Measurements from ENCODE around the gene FBRS. TPM values are rescaled to one million over a fixed set of nuclear protein-coding genes. Genes with fewer than 3 reads are reported as not detected.
"Not testable (repeated sequence)": the region's sequence is repeated elsewhere in the genome, so short reads cannot be mapped to it uniquely, and the experiment has no call there.

The FBRS gene
- total RNA-seq, 4 donors from 2014 or later = 22.0 to 34.8 (median 28.0) TPM

DNA sequence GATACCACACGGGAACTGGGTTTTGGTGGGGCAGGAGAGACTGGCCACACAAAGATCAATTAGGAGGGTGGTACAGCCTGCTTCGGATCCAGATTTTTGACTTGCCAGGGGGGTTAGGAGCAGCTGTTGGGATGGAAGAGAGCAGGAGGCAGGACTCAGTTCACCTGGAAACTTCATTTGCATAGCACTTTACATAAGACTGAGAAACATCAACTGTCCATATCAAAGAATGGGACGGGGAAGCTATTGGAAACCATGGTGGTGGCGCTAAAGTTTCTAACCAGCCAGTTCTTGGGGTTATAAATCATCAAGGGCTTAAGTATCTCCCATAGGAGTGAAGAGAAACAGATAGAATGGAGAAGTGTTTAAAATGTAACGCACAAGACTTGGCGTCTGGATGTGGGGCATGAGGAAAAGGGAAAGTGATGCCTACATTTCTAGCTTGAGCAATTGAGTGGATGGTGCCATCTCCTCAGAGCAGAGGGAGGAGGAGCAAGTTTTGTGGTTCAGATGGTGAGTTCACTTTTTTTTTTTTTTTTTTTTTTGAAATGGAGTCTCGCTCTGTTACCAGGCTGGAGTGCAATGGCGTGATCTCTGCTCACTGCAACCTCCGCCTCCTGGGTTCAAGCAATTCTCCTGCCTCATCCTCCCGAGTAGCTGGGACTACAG, 34.3 kb downstream of the FBRS start:
- Histone ChIP-seq H3K36me3 (no peaks in the 10 kb centered on the region), H3K4me3 (no peak overlapping the region), H3K9me3 (no peaks in the 10 kb centered on the region), H3K4me1 (peaks cover 5% of the 10 kb centered on the region in 2 donors), H3K27ac (no peak overlapping the region), H3K27me3 (no peaks in the 10 kb centered on the region)
- TF ChIP-seq, protein P1, sequence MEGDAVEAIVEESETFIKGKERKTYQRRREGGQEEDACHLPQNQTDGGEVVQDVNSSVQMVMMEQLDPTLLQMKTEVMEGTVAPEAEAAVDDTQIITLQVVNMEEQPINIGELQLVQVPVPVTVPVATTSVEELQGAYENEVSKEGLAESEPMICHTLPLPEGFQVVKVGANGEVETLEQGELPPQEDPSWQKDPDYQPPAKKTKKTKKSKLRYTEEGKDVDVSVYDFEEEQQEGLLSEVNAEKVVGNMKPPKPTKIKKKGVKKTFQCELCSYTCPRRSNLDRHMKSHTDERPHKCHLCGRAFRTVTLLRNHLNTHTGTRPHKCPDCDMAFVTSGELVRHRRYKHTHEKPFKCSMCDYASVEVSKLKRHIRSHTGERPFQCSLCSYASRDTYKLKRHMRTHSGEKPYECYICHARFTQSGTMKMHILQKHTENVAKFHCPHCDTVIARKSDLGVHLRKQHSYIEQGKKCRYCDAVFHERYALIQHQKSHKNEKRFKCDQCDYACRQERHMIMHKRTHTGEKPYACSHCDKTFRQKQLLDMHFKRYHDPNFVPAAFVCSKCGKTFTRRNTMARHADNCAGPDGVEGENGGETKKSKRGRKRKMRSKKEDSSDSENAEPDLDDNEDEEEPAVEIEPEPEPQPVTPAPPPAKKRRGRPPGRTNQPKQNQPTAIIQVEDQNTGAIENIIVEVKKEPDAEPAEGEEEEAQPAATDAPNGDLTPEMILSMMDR (IDR thresholded peaks at IDR 0.05 in 4 of 5, conservative IDR thresholded peaks at IDR 0.05 in 1 of 5) = no peak
- TF ChIP-seq POLR2A (IDR thresholded peaks at IDR 0.05) = no peak
- ATAC-seq (no peak), DNase-seq (no peak)
- in situ Hi-C loops (cut with MboI; ENCODE audit: low sequenced_read_pairs in 4 of 4) (loop anchor here in 1 of 4 donors (10.0 kb wide), 1 partner anchor 48 kb away; no protein-coding TSS in a partner anchor), intact Hi-C loops (cut with DNase I; ENCODE audit: low total_unique reads) (no loop called here)

DNA sequence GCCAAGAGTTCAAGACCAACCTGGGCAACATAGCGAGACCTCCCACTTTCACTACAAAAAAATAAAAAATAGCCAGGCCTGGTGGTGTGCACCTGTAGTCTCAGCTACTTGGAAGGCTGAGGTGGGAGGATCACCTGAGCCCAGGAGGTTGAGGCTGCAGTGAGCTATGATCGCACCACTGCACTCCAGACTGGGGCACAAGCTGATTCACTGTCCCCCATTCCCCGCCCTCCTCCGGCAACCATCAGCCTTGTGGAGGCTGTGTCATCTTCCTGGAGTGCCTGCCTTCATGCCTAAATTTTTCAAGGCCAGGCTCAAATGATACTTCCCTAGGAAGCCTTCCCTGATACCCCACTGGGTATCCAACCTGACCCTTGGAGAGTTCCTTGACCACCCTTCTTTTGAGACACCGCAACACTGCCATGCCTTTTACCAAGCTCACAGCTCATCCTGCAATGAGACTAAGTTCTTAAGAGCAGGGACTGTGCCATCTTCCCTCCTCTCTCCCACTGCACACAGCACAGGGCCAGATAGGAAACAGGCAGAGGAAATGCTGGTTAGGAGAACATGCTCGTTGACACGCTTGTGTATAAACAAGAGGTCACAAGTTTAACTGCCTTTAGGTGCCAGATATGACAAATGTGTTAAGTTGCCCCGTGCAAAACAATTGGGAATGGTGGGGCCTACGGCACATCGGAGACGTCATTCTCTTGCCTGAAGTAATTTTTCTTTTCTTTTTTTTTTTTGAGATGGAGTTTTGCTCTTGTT, 36.9 kb downstream of the FBRS start:
- ATAC-seq = no peak
- peaks cover 0 to 7% of the 10 kb centered on the region in 2 donors for H3K36me3 ChIP-seq
- H3K9me3 ChIP-seq = no peaks in the 10 kb centered on the region
- intact Hi-C loops (cut with DNase I; ENCODE audit: low total_unique reads) = loop anchor here (5.0 kb wide), 1 partner anchor 573 kb away; the partner anchor contains the start of gene MAPK3
- H3K27me3 ChIP-seq = no peaks in the 10 kb centered on the region
- no peak overlapping the region for H3K27ac ChIP-seq
- DNase-seq = no peak
- peaks cover 16 to 17% of the 10 kb centered on the region in 2 donors for H3K4me1 ChIP-seq
- in situ Hi-C loops (cut with MboI; ENCODE audit: low sequenced_read_pairs in 4 of 4) = loop anchor here in 1 of 4 donors (10.0 kb wide), 1 partner anchor 50 kb away; no protein-coding TSS in a partner anchor
- TF ChIP-seq POLR2A (IDR thresholded peaks at IDR 0.05) = no peak
- no peak overlapping the region for H3K4me3 ChIP-seq

DNA sequence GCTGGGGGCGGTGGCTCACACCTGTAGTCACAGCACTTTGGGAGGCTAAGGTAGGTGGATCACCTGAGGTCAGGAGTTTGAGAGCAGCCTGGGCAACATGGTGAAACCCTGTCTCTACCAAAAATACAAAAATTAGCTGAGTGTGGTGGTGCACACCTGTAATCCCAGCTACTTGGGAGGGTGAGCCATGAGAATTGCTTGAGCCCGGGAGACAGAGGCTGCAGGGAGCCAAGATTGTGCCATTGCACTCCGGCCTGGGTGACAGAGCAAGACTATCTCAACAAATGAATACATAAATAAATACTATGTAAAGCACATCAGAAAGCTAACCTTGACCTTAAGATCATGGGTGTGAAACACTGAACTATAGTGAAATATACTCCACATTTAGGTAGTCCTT, 38.4 kb downstream of the FBRS start:
- H3K9me3 ChIP-seq, H3K4me3 ChIP-seq, H3K27me3 ChIP-seq, ATAC-seq, DNase-seq: not testable (repeated sequence)
- in situ Hi-C loops (cut with MboI; ENCODE audit: low sequenced_read_pairs in 4 of 4) (loop anchor here in 1 of 4 donors (10.0 kb wide), 1 partner anchor 52 kb away; no protein-coding TSS in a partner anchor), intact Hi-C loops (cut with DNase I; ENCODE audit: low total_unique reads) (loop anchor here (5.0 kb wide), 1 partner anchor 574 kb away; the partner anchor contains the start of gene MAPK3)
- H3K27ac ChIP-seq = peak overlapping the region in 1 of 4 donors; percentile 100
- H3K4me1 ChIP-seq = peaks cover 26 to 28% of the 10 kb centered on the region in 2 donors
- peaks cover 0 to 22% of the 10 kb centered on the region in 2 donors for H3K36me3 ChIP-seq

DNA sequence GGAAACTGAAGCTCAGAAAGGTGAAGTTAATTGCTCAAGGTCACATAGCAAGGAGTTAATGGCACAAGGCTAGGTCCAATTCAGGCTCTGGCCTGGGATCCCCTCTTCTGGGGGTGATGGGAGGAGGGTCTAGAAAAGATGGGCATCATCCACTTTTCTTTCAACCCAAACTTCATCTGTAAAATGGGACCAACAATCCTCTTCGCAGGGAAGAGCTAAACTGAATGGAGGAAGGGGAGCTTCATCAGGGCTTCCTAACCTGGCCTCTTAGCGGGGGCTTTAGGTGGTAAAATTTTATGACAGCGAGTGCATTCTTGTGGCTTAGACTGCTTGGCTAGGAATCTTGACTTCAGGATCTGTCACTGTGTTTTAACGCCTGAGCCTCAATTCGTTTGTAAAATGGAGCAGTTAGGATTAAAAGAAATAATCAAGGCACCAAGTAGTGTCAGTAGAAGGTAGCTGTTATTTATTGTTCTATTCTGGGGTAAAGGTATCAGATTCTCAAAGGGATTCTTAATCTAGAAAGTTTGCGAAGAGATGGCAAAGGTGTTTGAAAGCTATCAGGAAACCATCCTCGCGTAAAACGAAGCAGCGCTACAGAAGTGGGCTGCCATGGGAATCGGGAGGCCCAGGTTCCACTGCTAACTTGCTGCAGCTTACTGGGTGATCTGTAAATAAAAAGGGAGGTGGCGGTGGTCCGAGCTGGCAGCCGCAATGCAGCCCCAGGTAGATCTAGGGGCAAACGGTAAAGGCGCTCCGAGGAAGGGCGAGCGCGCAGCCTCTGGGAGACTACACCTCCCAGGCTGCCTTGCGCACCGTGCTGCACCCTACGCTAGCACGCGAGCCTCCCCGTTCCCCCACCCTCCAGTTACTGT, 39.3 kb downstream of the FBRS start:
- ATAC-seq (peak; percentile 2 to 4), DNase-seq (peak in 1 of 2 donors; percentile 98)
- Histone ChIP-seq H3K36me3 (peaks cover 0 to 28% of the 10 kb centered on the region in 2 donors), H3K9me3 (no peaks in the 10 kb centered on the region), H3K27me3 (no peaks in the 10 kb centered on the region), H3K4me1 (peaks cover 26 to 28% of the 10 kb centered on the region in 2 donors), H3K4me3 (peak overlapping the region; percentile 89 to 100 (median 98)), H3K27ac (peak overlapping the region; percentile 98 to 100 (median 100))
- no peak for TF ChIP-seq POLR2A (IDR thresholded peaks at IDR 0.05)
- TF ChIP-seq, protein P1 (IDR thresholded peaks at IDR 0.05 in 4 of 5, conservative IDR thresholded peaks at IDR 0.05 in 1 of 5) = no peak
- intact Hi-C loops (cut with DNase I; ENCODE audit: low total_unique reads) (loop anchor here (1.0 to 5.0 kb wide), 6 partner anchors 39 to 761 kb away; partner anchors contain the start of genes ARMC5, FBRS, MAPK3 and PHKG2), in situ Hi-C loops (cut with MboI; ENCODE audit: low sequenced_read_pairs in 4 of 4) (loop anchor here in 1 of 4 donors (10.0 kb wide), 1 partner anchor 53 kb away; no protein-coding TSS in a partner anchor)
